GM19372 (cell line): ENCODE measurements around the gene SRRM4.

Experiments
- ATAC-seq: cut with Tn5 transposase; IDR thresholded peaks from one replicate; pipeline ENCODE4 v1.9.1; 2021; ENCODE audit warnings: mild to moderate bottlenecking, low read depth, moderate library complexity; ENCODE audit not compliant: unreplicated experiment

The SRRM4 gene

DNA sequence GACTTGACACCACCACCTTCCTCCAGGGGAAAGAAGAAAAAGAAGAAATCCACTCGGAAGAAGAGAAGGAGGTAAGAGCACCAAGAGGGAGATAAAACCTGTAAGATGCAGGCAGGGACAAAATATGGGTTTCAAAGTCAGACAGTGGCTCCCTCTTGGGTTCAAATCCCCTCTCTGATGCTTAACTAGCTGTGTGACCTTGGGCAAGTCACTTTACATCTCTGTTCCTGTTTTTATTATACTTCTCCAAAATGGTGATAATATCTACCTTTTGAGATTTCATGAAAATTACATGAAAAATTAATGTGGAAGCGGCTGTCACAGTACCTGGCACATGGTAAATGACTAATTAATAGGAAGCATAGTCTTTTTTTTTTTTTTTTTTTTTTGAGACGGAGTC lies 133.0 kb downstream of the SRRM4 start:
- ATAC-seq, result no peak

DNA sequence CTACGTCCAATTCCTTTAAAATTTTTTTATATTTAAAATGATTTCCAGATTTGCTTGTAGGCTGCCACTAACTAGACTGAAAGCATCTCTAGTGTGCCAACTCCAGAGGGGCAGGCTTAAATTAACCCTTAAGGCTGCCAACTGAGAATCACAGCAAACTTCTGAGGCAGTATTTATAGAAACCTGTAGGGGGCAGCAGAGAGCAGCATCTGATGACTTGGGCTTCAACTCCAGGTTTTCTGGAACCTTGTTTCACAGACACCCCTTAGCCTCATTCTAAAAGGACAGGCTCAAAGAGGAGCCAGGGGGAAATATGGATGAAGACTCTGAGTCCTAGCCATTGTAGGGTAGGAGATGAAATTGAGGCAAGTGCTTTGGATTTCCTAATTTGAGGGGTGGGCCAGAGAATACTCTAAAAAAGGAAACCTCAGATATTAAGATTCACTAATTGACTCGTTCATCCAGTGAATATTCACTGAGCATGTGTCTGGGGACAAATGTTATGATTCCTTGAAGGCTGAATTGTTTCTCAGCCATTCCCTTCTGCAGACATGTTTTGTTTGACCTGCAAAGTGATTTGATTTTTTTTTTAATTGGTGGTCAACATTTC lies 134.1 kb downstream of the SRRM4 start:
- no peak for ATAC-seq

DNA sequence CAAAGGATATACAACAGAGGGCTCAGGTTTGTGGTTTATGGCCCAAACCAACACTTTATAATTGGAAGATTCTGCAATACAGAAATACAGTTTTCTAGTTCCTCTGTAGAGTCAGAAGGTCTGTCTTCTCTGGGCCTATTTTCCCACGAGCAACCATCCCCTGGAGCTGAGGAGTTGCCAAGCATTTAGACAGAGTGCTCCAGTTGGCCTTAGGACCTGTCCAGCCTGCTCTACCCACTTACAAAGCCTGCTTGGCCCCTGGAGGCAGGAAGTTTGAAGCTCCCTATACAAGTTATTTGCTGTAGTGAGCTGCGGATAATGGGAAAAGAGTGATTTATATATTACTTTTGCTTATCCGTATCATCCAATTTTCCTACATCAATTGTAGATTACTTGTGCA lies 136.6 kb downstream of the SRRM4 start:
- ATAC-seq, result no peak

DNA sequence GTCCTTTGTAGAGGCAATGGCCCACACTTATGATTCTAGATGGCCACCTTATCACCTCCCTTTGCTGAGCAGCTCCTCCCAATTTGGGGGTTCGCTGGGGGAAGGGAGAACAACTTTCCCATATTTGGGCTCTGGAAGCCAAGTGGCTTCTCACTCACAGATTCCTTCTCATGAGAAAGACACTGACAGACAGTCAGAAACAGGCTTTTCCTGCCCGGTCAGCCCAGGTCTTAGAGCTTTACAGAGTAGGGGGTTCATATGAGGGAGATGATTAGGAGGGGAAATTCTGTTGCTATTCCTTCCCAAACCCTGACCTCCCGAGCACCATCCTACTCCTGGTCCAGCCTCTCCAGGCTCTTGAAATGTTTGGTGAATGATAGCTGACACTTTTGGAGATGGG lies 137.3 kb downstream of the SRRM4 start:
- no peak for ATAC-seq

DNA sequence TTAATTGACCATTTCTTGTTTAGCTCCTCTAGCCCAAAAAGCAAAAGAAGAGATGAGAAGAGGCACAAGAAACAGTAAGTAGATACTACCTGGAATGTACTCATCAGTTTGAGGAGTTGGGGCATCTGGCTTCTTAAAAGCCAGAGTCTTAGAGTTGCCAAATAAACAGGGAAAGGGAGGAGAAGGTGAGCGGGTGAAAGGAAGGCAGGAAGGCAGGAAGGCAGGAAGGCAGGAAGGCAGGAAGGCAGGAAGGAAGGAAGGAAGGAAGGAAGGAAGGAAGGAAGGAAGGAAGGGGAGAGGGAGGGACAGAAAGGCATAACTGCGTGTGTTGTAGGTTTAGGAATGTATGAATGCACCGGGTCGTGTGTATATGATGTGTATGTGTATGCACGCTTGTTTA lies 140.7 kb downstream of the SRRM4 start:
- no peak for ATAC-seq

DNA sequence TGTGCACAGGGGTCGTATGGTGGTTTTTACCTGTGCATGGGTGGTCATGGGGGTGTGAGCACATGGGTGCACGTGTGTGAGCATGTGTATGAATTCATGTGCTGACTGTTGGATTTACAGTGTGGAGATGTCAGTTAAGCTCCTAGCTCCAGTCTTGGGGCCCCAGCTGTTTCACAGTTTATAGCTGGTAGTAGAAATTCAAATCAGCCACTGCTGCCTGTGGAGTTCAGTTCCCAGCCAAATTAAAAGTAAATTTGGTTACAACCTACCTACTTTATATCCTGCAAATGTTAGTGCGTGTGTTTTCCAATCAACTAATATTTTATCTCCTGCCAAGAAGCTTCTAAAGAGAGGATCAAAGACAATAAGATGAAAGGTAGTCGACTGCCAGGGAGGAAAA lies 141.4 kb downstream of the SRRM4 start:
- ATAC-seq, result no peak

DNA sequence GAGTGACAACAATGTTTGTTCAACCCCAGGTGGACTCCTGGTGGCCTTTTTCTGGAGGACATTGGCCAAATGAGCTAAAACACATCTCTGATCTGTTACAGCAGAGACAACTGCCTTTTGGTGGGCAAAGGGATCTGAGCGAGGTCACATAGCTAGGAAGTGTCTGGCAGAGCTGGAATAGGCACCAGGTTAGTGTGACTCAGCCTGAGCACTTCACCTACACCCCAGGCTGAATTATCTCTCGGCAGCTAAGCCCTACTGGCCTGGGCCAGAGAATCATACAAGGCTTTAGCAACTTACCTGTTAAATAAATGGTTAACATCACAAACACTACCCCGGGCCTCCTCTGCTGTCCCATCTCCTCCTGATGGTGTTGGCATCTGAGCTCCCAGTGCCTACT lies 147.2 kb downstream of the SRRM4 start:
- ATAC-seq, result no peak

DNA sequence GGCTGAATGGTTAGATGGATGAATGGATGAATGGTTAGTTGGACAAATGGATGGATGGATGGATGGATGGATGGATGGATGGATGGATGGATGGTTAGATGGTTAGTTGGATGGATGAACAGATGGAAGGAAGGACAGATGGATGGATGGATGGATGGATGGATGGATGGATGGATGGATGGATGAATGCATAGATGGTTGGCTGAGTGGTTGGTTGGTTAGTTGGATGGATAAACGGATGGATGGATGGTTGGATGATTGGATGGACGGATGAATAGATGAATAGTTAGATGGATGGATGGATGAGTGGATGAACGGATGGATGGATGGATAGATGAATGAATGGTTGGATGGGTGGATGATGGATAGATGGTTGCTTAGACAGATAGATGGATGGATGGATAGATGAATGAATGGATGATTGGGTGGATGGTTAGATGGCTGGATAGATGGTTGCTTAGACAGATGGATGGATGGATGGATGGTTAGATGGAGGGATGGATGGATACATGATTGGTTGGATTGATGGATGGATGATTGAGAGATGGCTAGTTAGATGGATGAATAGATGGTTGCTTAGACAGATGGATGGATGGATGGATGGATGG lies 148.6 kb downstream of the SRRM4 start:
- ATAC-seq, result no peak

DNA sequence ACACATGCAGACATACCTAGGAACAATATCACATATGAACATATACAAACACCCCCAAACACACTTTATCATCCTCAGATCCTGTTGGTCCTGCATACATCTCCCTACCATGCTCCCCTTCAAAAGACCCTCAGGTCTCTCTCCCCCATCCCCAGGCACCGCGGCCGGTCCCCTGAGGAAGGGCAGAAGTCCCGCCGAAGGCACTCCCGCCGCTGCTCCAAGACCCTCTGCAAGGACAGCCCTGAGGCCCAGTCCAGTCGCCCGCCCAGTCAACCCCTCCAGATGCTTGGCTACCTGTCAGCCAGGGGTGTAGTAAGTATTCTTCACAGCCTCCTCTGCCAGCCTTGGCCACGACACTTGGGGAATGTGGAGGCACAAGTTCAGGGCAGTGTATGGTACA lies 149.2 kb downstream of the SRRM4 start:
- ATAC-seq, result no peak

DNA sequence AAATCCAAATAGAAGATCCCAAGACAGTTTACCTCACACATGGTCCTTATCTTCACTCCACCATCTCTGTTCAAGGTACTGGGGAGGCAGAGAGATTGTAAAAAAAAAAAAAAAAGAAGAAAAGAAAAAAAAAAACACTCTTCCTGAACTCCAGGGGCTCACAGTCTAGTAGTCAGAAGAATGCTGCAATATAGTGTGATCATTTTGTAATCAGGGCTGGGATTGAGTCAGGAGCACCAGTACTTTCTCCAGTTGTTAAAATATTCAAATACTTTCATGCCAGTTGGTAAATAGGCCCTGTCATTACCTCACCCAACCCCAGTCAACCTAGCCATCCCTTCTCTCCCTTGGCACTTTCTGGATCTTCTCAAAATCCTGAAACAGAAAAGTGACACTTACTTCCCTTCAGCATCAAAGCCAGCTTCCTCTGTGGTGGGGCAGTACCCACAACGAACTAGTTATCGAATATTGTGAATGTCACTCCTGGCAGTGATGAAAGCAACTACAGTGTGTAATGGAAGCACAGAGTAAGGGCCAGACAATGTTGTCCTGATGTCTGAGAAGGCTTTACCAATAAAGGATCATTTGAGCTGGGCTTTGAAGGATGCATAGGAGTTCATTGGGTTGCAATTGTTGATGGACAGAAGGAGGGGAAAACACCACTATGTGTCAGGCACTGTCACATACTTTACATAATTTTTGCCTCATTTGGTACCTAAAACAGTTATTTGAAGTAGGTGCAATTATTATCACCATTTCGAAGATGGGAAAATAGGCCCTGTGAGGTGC lies 153.1 kb downstream of the SRRM4 start:
- no peak for ATAC-seq

DNA sequence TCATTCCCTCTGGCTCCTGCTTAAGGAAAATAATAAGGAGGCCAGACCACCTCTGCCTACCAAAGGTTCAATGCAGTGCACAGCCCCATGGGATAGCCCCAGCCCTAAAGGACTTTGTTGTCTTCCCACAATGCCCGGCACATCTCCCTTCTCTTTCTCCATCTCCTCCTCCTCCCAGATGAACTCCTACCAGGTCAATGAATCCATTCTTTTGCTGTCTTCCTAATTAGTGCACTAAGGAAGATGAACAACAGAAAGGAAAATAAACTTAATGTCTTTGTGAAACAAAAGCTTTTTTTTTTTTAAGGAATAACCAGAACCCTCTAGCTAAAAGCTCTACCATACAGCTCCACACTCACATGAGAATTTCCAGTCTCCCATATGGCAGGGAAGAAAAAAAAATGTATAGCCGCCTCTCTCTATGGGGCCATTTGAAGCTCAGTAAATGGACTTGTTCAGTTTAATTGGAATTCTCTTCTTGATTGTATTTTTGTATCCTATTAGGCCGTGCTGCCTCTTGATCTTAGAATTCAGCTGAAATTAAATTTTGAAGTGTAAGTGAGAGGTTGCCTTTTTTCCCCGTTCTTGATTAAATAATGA lies 155.6 kb downstream of the SRRM4 start:
- ATAC-seq, result no peak

DNA sequence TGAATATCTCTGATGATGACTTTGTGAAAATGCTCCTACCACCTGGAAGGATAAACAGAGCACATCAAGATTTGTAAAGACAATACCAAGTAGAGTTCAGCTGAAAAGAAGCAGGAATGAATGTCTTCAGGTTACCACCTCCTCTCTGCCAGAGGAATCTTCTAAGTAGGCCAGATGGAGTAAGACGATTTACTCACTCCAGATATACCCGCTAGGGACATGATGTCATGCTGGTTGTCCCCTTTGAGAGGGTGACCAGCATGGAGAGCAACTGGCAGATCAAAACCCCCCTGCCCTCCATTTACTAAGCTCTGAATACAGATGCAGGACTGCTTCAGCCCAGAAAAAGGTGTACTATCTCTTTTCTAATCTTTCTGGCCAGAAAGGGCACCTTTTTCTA lies 158.1 kb downstream of the SRRM4 start:
- no peak for ATAC-seq

DNA sequence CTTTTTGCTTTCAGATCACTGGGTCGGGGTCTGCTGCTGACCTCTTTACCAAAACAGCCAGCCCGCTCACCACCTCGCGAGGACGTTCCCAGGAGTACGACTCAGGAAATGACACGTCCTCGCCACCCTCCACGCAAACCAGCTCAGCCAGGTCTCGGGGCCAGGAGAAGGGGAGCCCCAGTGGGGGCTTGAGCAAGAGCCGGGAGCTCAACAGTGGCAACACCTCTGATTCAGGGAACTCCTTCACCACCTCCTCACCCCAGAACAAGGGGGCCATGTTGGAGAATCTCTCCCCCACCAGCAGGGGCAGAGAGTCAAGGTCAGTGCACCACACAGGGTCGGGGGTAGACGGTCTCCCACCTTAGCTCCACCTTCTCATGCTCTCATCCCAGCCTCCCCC lies 164.0 kb downstream of the SRRM4 start:
- no peak for ATAC-seq

DNA sequence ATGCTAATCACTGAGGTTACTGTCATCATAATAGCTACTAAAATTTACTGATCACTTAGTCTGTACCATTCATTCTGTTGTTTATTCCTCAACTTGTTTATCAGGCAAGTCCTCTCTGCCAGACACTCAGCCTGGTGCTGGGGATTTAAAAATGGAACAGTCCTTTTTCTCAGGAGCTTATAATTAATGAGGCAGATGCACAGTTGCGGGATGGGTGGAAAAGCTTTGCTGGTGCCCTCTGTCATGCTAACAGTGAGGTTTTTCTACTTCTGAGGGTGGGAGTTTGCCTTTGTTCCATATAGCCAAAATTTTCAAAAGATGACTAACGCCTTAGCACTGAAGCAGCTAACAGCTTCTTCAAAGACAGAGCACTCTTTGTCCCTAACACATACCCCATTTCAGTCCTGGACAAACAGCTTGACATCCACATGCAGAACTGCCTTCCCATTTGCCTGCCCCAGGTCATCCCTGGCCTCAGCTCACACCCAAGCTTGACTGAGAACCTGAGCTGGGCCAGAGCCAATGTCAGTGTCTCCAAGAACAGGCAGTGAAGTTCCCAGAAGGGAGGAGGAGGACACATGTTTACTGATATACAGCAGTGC lies 166.6 kb downstream of the SRRM4 start:
- no peak for ATAC-seq

DNA sequence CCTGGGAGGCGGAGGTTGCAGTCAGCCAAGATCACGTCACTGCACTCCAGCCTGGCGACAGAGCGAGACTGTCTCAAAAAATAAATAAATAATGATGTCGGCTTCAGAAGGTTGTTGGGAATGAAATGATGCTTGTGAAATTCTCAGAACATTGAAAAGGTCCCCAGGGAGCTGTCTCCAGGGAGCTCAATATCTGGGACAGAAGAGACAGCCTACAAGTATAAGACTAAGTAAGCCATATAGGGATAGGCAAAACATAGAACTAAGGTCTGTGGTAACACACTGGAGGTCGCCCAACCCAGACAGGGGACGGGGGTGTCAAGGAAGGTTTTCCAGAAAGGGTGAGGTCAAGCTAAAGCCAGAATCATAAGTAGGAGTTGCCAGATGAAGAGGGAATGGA lies 167.9 kb downstream of the SRRM4 start:
- no peak for ATAC-seq

DNA sequence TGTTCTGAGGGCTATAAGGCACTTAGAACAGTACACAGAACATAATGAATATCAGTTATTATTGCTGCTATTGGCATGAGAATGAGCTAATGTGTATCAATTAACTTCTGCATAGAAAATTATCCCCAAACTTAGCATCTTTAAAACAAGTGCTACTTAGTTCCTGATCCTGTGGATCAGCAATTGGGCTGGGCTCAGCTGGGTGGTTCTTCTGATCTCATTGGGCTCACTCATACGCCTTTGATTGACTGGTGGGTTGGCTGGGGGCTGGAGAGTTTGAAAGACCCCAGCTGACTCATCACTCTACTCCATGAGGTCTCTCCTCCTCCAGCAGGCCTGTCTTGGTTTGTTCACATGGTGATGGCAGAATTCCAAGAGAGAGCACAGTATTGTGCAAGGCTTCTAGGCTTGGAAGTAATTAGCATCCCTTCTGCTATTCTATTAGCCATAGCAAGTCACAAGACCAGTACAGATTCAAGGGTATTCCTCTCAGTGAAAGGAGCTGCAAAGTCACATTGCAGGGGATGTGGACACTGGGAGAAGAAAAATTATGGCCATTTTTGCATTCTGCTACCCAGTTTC lies 170.2 kb downstream of the SRRM4 start:
- ATAC-seq, result no peak

DNA sequence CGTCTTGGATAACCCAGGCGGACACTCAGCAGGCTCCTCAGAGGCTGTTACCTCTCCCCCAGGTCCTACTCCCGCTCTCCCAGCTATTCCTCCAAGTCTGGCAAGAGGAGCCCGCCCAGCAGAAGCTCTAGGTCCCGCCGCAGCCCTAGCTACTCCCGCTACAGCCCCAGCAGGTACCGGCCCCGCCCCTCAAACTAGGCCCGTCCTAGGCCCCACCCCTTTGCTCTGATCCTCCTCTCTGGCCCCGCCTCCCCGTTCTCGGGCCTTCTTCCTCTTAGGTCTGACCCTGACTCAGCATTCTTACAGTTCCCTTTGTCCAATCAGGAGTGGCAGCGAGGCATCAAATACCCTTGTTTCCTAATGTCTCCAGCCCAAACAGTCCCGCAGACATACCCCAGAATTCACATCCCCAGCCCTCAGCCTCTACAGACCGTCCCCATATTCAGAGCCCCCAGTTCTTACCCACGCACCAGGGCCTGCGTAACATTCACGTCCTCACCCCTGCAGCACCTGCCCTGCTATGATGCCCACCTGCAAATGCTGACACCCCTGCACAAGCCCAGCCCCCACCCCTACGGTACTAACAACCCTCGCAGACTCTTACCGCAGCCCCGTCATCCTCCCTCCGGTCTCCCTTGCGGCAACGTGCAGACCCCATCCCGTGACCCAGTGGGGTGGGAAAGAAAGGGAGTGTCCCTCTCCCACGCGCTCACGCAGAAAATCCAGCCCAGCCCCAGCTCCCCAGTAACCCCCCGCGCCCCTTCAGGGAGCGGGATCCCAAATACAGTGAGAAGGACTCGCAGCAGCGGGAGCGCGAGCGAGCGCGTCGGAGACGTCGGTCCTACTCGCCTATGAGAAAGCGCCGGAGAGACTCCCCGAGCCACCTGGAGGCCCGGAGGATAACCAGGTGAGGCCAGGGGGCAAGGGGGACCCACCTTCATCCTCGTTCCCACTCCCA lies 172.4 kb downstream of the SRRM4 start:
- no peak for ATAC-seq

DNA sequence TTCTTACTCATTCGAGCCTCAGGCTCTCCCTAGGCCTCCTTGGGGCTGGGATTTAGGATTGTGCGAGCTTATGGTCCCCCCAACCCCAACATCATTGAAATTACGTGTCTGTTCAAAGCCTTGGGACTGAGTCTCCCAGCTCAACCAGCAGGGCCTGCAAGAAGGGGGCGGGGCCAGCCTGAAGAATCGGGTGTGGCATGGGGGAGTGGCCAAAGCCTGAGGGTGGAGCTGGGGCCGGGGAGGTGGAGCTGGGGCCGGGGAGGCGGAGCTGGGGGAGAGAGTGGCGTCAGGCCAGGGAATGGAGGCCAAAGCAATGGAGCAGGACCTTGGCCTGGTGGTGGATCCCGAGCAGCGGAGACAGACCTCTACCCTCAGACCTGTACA lies 173.1 kb downstream of the SRRM4 start:
- no peak for ATAC-seq

DNA sequence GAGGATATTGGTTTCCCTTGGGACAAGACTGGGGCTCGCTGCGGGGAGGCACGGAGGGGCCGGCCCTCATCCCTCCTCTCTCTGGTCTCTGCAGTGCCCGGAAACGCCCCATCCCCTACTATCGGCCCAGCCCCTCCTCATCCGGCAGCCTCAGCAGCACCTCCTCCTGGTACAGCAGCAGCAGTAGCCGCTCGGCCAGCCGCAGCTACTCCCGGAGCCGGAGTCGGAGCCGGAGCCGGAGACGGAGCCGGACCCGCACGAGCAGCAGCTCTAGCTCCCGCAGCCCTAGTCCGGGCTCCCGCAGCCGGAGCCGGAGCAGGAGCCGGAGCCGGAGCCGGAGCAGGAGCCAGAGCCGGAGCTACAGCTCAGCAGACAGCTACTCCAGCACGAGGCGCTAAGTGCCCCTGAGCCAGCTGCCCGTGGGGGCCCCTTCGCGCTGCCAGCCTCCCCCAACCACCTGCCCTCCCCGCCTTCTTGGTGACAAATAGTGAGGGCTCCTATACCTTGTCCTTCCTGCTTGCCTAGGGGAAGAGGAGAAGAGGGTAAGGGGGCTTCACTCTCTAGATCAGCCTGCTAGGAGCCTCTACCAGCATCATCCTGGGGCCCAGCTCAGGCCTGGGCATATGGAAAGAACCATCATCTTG lies 175.2 kb downstream of the SRRM4 start:
- ATAC-seq, result no peak
